B cell (primary cell): Measurements from ENCODE around the gene BST1. TPM values are rescaled to one million over a fixed set of nuclear protein-coding genes. Genes with fewer than 3 reads are reported as not detected.

ENCODE experiments used
- ATAC-seq: fragments of 200-7000 bp; cut with Tn5 transposase; one replicate; pipeline ENCODE4 v1.10.0; 2021; ENCODE audit warnings: low read depth, mild to moderate bottlenecking, moderate number of reproducible peaks, moderate library complexity
- CTCF ChIA-PET: fragments of 350-600 bp; sonication (Branson Sonifier 250); formaldehyde crosslinking; loops from one replicate; lab custom pipeline; 2021; ENCODE audit warnings: antibody characterized with exemption, inconsistent platforms; lab: Charles Lee
- POLR2A ChIA-PET: fragments of 350-600 bp; sonication (Branson Sonifier 250); formaldehyde crosslinking; loops from one replicate; lab custom pipeline; 2021; ENCODE audit warnings: antibody characterized with exemption; lab: Charles Lee
- DNase-seq: peaks from one replicate; pipeline ENCODE4 v3.0.0; 2013
- H2AFZ ChIP-seq: 2 replicates; pipeline ENCODE4 v1.6.1; 2012; ENCODE audit warnings: mild to moderate bottlenecking, low read depth, low read length; ENCODE audit not compliant: insufficient read depth, poor library complexity, severe bottlenecking
- H3K27ac ChIP-seq, 2 donors: 1 replicate in 1 of 2; 2 replicates in 1 of 2; pipeline ENCODE4 v1.5.1; 2012 to 2013; ENCODE audit warnings: low read length in 2 of 2, mild to moderate bottlenecking in 2 of 2, moderate library complexity in 1 of 2
- H3K27me3 ChIP-seq, 4 experiments: fragments of 200-600 bp in 1 of 4; sonication (generic) in 1 of 4; replicated peaks in 1 of 4; 1 replicate in 2 of 4; 2 replicates in 2 of 4; pipeline versions ENCODE4 v1.6.1 to v1.7.0; 2013 to 2016; ENCODE audit warnings: low read length in 3 of 4, mild to moderate bottlenecking in 2 of 4, mixed read lengths in 1 of 4, moderate library complexity in 1 of 4; ENCODE audit not compliant: insufficient read depth in 4 of 4, control insufficient read depth in 3 of 4; ENCODE audit errors: control extremely low read depth in 1 of 4
- H3K36me3 ChIP-seq, 2 experiments: replicated peaks in 1 of 2; 1 replicate in 1 of 2; 2 replicates in 1 of 2; pipeline versions ENCODE4 v1.6.1 to v1.7.1; 2013; ENCODE audit warnings: low read length in 1 of 2; ENCODE audit not compliant: insufficient read depth in 2 of 2, control insufficient read depth in 1 of 2; ENCODE audit errors: control extremely low read depth in 1 of 2, extremely low read depth in 1 of 2
- H3K4me1 ChIP-seq, 2 donors: fragments of 200-600 bp in 1 of 2; sonication (generic) in 1 of 2; 1 replicate in 1 of 2; 2 replicates in 1 of 2; pipeline versions ENCODE4 v1.5.1 to v1.6.1; 2013 to 2017; ENCODE audit warnings: low read length in 2 of 2; ENCODE audit not compliant: control insufficient read depth in 2 of 2, insufficient read depth in 2 of 2
- H3K4me2 ChIP-seq: replicated peaks from 2 replicates; pipeline ENCODE3; 2012; ENCODE audit warnings: mild to moderate bottlenecking, low read depth, low read length; ENCODE audit not compliant: poor library complexity, severe bottlenecking
- H3K4me3 ChIP-seq, 5 experiments: fragments of 200-600 bp in 1 of 5; sonication (generic) in 1 of 5; 1 replicate in 3 of 5; 2 replicates in 2 of 5; pipeline versions ENCODE4 v1.5.1 to v1.7.0; 2011 to 2016; ENCODE audit warnings: low read length in 4 of 5, mild to moderate bottlenecking in 4 of 5, low read depth in 2 of 5, control low read depth in 1 of 5, moderate library complexity in 1 of 5; ENCODE audit not compliant: insufficient read depth in 1 of 5; ENCODE audit errors: control extremely low read depth in 1 of 5, extremely low read depth in 1 of 5
- H3K79me2 ChIP-seq: fragments of 200-600 bp; sonication (generic); one replicate; pipeline ENCODE4 v1.6.0; 2016; ENCODE audit warnings: low read length; ENCODE audit not compliant: control insufficient read depth, insufficient read depth
- H3K9ac ChIP-seq: fragments of 200-600 bp; sonication (generic); 2 replicates; pipeline ENCODE4 v1.6.1; 2017; ENCODE audit warnings: mild to moderate bottlenecking, low read length, moderate library complexity
- H3K9me3 ChIP-seq, 3 donors: one replicate each; pipeline versions ENCODE4 v1.6.1 to v1.7.1; 2013; ENCODE audit warnings: low read length in 2 of 3; ENCODE audit not compliant: control insufficient read depth in 2 of 3, insufficient read depth in 1 of 3; ENCODE audit errors: control extremely low read depth in 1 of 3
- H4K20me1 ChIP-seq: 2 replicates; pipeline ENCODE4 v1.6.0; 2012; ENCODE audit warnings: mild to moderate bottlenecking, low read length; ENCODE audit not compliant: insufficient read depth, control insufficient read depth, poor library complexity, severe bottlenecking
- H3K27ac Mint-ChIP-seq: one replicate; pipeline ENCODE4 v1.8.0; 2021; ENCODE audit warnings: mixed read lengths
- H3K27me3 Mint-ChIP-seq: one replicate; pipeline ENCODE4 v1.8.0; 2021; ENCODE audit warnings: mixed read lengths
- H3K4me1 Mint-ChIP-seq: one replicate; pipeline ENCODE4 v1.8.0; 2021; ENCODE audit warnings: mixed read lengths
- H3K4me3 Mint-ChIP-seq: one replicate; pipeline ENCODE4 v1.8.0; 2021; ENCODE audit warnings: mixed read lengths
- H3K9me3 Mint-ChIP-seq: one replicate; pipeline ENCODE4 v1.8.0; 2022; ENCODE audit warnings: mixed read lengths; ENCODE audit not compliant: insufficient read depth
- EZH2 ChIP-seq: IDR thresholded peaks from 2 replicates; pipeline ENCODE4 v1.6.1; 2012; ENCODE audit warnings: borderline replicate concordance, low read depth, mild to moderate bottlenecking, moderate library complexity, low read length; ENCODE audit not compliant: insufficient read depth, poor library complexity, severe bottlenecking
- WGBS: methylation state at CpG from one replicate; pipeline ENCODE4 v1.1.5; 2013; ENCODE audit warnings: missing lambda C conversion rate; ENCODE audit not compliant: insufficient coverage; 5-methylcytosine and 5-hydroxymethylcytosine counted together
- intact Hi-C: fragments of 100-400 bp; cut with micrococcal nuclease; formaldehyde crosslinking; loops from one replicate; pipeline ENCODE4 v1.10.0; 2022
- polyA plus RNA-seq: library from polyadenylated mRNA; depleted of rRNA; stranded (reverse); fragments of >200 nt; gene quantifications from 2 replicates; pipeline ENCODE4 v1.2.3, GENCODE V29; 2012
- total RNA-seq, 2 donors: library from RNA; stranded (reverse); fragments of 120-200 nt in 1 of 2; gene quantifications; 1 replicate in 1 of 2; 2 replicates in 1 of 2; pipeline versions ENCODE4 v1.2.3 to v1.2.4, GENCODE V29; 2013 to 2022
- TF ChIP-seq, protein P1 (sequence below): fragments of 200-600 bp; IDR thresholded peaks from one replicate; pipeline ENCODE4 v1.8.0; 2022; ENCODE audit warnings: antibody characterized with exemption, mild to moderate bottlenecking

Gene BST1
- total and polyA plus RNA-seq, 2 donors (not counting 1 experiment from before 2014, with no cell fraction given): 0.32 to 1.00 TPM

DNA sequence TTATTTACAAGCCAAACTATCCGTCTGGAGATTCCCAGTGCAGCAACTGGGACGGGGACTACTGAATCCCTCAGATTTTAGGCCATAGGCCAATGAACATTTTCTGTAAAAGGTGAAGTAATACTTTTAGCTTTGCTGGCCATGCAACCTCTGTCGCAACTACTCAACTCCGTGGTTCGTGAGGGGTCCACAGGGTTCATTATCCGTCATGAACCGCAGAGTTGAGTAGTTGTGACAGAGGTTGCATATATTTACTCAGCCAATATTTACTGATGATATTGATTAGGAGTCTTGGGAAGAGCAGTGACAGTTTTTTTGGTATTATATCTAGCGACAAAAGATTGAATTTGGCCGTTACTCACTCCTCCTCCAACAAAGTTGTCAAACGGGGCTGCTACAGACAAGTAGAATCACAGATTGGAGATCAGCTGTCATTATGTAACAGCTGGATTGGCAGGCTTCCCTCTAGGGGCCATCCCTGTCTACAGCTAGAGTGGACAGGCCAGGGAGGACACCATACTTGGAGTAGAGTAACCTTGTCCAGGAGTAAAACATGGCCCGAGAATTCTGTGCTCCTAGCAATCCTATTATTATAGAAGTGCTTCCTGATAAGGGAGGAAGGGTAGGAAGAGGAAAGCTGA is 38.0 kb downstream of the BST1 start:
- peaks cover 0 to 11% of the 10 kb centered on the region in 2 donors for H3K4me1 ChIP-seq
- H3K27ac Mint-ChIP-seq: no peak overlapping the region
- peaks cover 3 to 19% (median 16%) of the 10 kb centered on the region in 3 donors for H3K9me3 ChIP-seq
- no peak for ATAC-seq
- H3K27ac ChIP-seq: no peak overlapping the region
- no peak overlapping the region for H3K4me2 ChIP-seq
- H3K4me3 Mint-ChIP-seq: no peak overlapping the region
- H3K9ac ChIP-seq: no peak overlapping the region
- H3K79me2 ChIP-seq: no peaks in the 10 kb centered on the region
- intact Hi-C loops: no loop called here
- DNase-seq: no peak
- H4K20me1 ChIP-seq: no peaks in the 10 kb centered on the region
- no peaks in the 10 kb centered on the region for H3K36me3 ChIP-seq
- H2AFZ ChIP-seq: no peak overlapping the region
- WGBS: 98% methylated on average over 7 of the region's 11 CpGs
- H3K4me1 Mint-ChIP-seq: no peaks in the 10 kb centered on the region
- H3K9me3 Mint-ChIP-seq: peaks cover 11% of the 10 kb centered on the region
- no peaks in the 10 kb centered on the region for H3K27me3 ChIP-seq
- H3K27me3 Mint-ChIP-seq: no peaks in the 10 kb centered on the region
- ChIA-PET POLR2A (no interaction called here), CTCF (interaction anchor here (0.5 kb wide), 1 partner anchor 229 kb away, joined by 3 read pairs; no protein-coding TSS in a partner anchor)
- H3K4me3 ChIP-seq: no peak overlapping the region
- no peak for TF ChIP-seq EZH2
- TF ChIP-seq, protein P1, sequence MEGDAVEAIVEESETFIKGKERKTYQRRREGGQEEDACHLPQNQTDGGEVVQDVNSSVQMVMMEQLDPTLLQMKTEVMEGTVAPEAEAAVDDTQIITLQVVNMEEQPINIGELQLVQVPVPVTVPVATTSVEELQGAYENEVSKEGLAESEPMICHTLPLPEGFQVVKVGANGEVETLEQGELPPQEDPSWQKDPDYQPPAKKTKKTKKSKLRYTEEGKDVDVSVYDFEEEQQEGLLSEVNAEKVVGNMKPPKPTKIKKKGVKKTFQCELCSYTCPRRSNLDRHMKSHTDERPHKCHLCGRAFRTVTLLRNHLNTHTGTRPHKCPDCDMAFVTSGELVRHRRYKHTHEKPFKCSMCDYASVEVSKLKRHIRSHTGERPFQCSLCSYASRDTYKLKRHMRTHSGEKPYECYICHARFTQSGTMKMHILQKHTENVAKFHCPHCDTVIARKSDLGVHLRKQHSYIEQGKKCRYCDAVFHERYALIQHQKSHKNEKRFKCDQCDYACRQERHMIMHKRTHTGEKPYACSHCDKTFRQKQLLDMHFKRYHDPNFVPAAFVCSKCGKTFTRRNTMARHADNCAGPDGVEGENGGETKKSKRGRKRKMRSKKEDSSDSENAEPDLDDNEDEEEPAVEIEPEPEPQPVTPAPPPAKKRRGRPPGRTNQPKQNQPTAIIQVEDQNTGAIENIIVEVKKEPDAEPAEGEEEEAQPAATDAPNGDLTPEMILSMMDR: no peak

GRCh38 chr4:15742083-15742582 is 39.3 kb downstream of the BST1 start:
- CTCF ChIA-PET: no interaction called here
- Histone ChIP-seq H4K20me1 (no peaks in the 10 kb centered on the region), H3K36me3 (no peaks in the 10 kb centered on the region), H3K79me2 (no peaks in the 10 kb centered on the region), H3K9ac (no peak overlapping the region), H3K4me3 (no peak overlapping the region), H3K4me2 (no peak overlapping the region), H3K9me3 (peaks cover 6 to 20% (median 19%) of the 10 kb centered on the region in 3 donors), H3K27ac (no peak overlapping the region), H3K27me3 (no peaks in the 10 kb centered on the region), H3K4me1 (no peaks in the 10 kb centered on the region), H2AFZ (no peak overlapping the region)
- ATAC-seq: no peak
- TF ChIP-seq EZH2: no peak
- TF ChIP-seq, protein P1: no peak
- intact Hi-C loops: no loop called here
- no peak overlapping the region for H3K27ac Mint-ChIP-seq
- H3K4me3 Mint-ChIP-seq: no peak overlapping the region
- H3K27me3 Mint-ChIP-seq: no peaks in the 10 kb centered on the region
- 60% methylated on average over 1 of the region's 1 CpG for WGBS
- no peaks in the 10 kb centered on the region for H3K4me1 Mint-ChIP-seq
- DNase-seq: no peak
- POLR2A ChIA-PET: no interaction called here
- H3K9me3 Mint-ChIP-seq: peaks cover 13% of the 10 kb centered on the region
